Upper lobe of right lung (tissue), 1 donor: ENCODE data around the gene ACTR5. TPM values are rescaled to one million over a fixed set of nuclear protein-coding genes. Genes with fewer than 3 reads are reported as not detected.

Experiments used
- ATAC-seq: fragments of 200-7000 bp; cut with Tn5 transposase; one replicate; pipeline ENCODE4 v1.9.1; 2020; ENCODE audit warnings: mild to moderate bottlenecking, moderate library complexity
- DNase-seq: peaks from one replicate; pipeline ENCODE4 v3.0.0-alpha.2; 2020
- H3K27ac ChIP-seq: fragments of 200-600 bp; one replicate; pipeline ENCODE4 v1.8.0; 2022
- H3K27me3 ChIP-seq: fragments of 200-600 bp; one replicate; pipeline ENCODE4 v1.8.0; 2022; ENCODE audit warnings: mild to moderate bottlenecking
- H3K36me3 ChIP-seq: fragments of 200-600 bp; one replicate; pipeline ENCODE4 v1.8.0; 2022
- H3K4me1 ChIP-seq: fragments of 200-600 bp; one replicate; pipeline ENCODE4 v1.8.0; 2022
- H3K4me3 ChIP-seq: fragments of 200-600 bp; one replicate; pipeline ENCODE4 v1.8.0; 2022; ENCODE audit warnings: mild to moderate bottlenecking
- H3K9me3 ChIP-seq: fragments of 200-600 bp; one replicate; pipeline ENCODE4 v1.8.0; 2022
- CTCF ChIP-seq: fragments of 200-600 bp; IDR thresholded peaks from one replicate; pipeline ENCODE4 v1.8.0; 2022; ENCODE audit warnings: antibody characterized with exemption
- intact Hi-C: fragments of 100-400 bp; cut with DNase I; formaldehyde crosslinking; loops from one replicate; pipeline ENCODE4 v1.11.0; 2022
- total RNA-seq: library from RNA; stranded (reverse); fragmentation: NEBNext Ultra II Directional; extraction: Animal tissue kit (Norgen Biotek cat#: 25700); gene quantifications from one replicate; pipeline ENCODE4 v1.2.1, GENCODE V29; 2021
- donor health status: DM: no; HTN: yes; CAD: no; lungs with severe emphysema.

Gene ACTR5
- total RNA-seq, 1 donor from 2014 or later: 7.0 TPM

GRCh38 chr20:38774167-38774566, 25.9 kb downstream of the ACTR5 start:
- no peaks in the 10 kb centered on the region for H3K9me3 ChIP-seq
- no peaks in the 10 kb centered on the region for H3K27me3 ChIP-seq
- DNase-seq (no peak), ATAC-seq (no peak)
- peaks cover 61% of the 10 kb centered on the region for H3K36me3 ChIP-seq
- TF ChIP-seq CTCF: no peak
- intact Hi-C loops: no loop called here
- H3K4me1 ChIP-seq: no peaks in the 10 kb centered on the region
- H3K4me3 ChIP-seq: no peak overlapping the region
- no peak overlapping the region for H3K27ac ChIP-seq

- Histone ChIP-seq H3K36me3 (peaks cover 42% of the 10 kb centered on the region), H3K4me1 (no peaks in the 10 kb centered on the region), H3K9me3 (no peaks in the 10 kb centered on the region), H3K4me3 (no peak overlapping the region), H3K27me3 (no peaks in the 10 kb centered on the region), H3K27ac (no peak overlapping the region)
- ATAC-seq: no peak
- intact Hi-C loops: no loop called here
- no peak for TF ChIP-seq CTCF
- DNase-seq: no peak
Measured at GRCh38 chr20:38776363-38776762, 28.1 kb downstream of the ACTR5 start.

- no peak for ATAC-seq
- Histone ChIP-seq H3K4me3 (no peak overlapping the region), H3K9me3 (no peaks in the 10 kb centered on the region), H3K36me3 (peaks cover 16% of the 10 kb centered on the region), H3K27ac (no peak overlapping the region), H3K27me3 (no peaks in the 10 kb centered on the region), H3K4me1 (no peaks in the 10 kb centered on the region)
- TF ChIP-seq CTCF: no peak
- no peak for DNase-seq
- intact Hi-C loops: no loop called here
Measured at GRCh38 chr20:38779247-38780097, 31.2 kb downstream of the ACTR5 start.

GRCh38 chr20:38782275-38782674, 34.0 kb downstream of the ACTR5 start:
- Histone ChIP-seq H3K4me1 (no peaks in the 10 kb centered on the region), H3K27ac (no peak overlapping the region), H3K27me3 (no peaks in the 10 kb centered on the region), H3K9me3 (no peaks in the 10 kb centered on the region), H3K36me3 (no peaks in the 10 kb centered on the region), H3K4me3 (no peak overlapping the region)
- no peak for TF ChIP-seq CTCF
- intact Hi-C loops: no loop called here
- DNase-seq: no peak
- no peak for ATAC-seq

- ATAC-seq (no peak), DNase-seq (no peak)
- Histone ChIP-seq H3K27ac (no peak overlapping the region), H3K36me3 (no peaks in the 10 kb centered on the region), H3K4me3 (no peak overlapping the region), H3K4me1 (no peaks in the 10 kb centered on the region), H3K27me3 (no peaks in the 10 kb centered on the region), H3K9me3 (no peaks in the 10 kb centered on the region)
- no peak for TF ChIP-seq CTCF
- intact Hi-C loops: no loop called here
Measured at GRCh38 chr20:38787870-38788269, 39.6 kb downstream of the ACTR5 start.
